HEK293 (cell line): ENCODE data around the gene MSMO1.

ENCODE experiments used
- CTCF ChIA-PET: fragments of 350-600 bp; formaldehyde crosslinking; extraction: SDS; loops from one replicate; lab custom pipeline; 2021; ENCODE audit warnings: antibody characterized with exemption; lab: Yijun Ruan, JAX
- POLR2A ChIA-PET: fragments of 300-600 bp; formaldehyde crosslinking; extraction: SDS; loops from one replicate; lab custom pipeline; 2020; ENCODE audit warnings: antibody characterized with exemption, inconsistent platforms; lab: Yijun Ruan, JAX
- H3K27ac ChIP-seq: fragments of 200-500 bp; sonication (Bioruptor generic); 2 replicates; pipeline ENCODE4 v1.5.1; 2014; ENCODE audit warnings: low read depth, low read length, control low read depth, inconsistent platforms; ENCODE audit errors: extremely low read depth
- H3K36me3 ChIP-seq, 2 experiments: fragments of 200-500 bp in 1 of 2; sonication (Bioruptor generic) in 1 of 2; 1 replicate in 1 of 2; 2 replicates in 1 of 2; pipeline ENCODE4 v1.5.1; 2014 to 2017; ENCODE audit warnings: inconsistent platforms in 2 of 2, low read length in 2 of 2; ENCODE audit not compliant: control insufficient read depth in 2 of 2, insufficient read depth in 1 of 2
- H3K4me1 ChIP-seq: fragments of 200-500 bp; sonication (Bioruptor generic); 2 replicates; pipeline ENCODE4 v1.5.1; 2014; ENCODE audit warnings: mild to moderate bottlenecking, low read length, inconsistent platforms; ENCODE audit not compliant: control insufficient read depth, insufficient read depth
- H3K4me3 ChIP-seq: 2 replicates; pipeline ENCODE4 v1.5.1; 2011; ENCODE audit warnings: low read depth, mild to moderate bottlenecking, control low read depth, low read length, moderate library complexity
- H3K9me3 ChIP-seq: fragments of 200-500 bp; sonication (Bioruptor generic); 2 replicates; pipeline ENCODE4 v1.5.1; 2014; ENCODE audit warnings: low read depth, low read length, inconsistent platforms; ENCODE audit not compliant: control insufficient read depth, insufficient read depth
- KLF1 ChIP-seq: fragments of 450-650 bp; formaldehyde crosslinking; IDR thresholded peaks from 2 replicates; pipeline ENCODE4 v1.5.1; 2016; ENCODE audit warnings: missing biosample characterization, missing genetic modification characterization
- MZF1 ChIP-seq: fragments of 450-650 bp; formaldehyde crosslinking; IDR thresholded peaks from 2 replicates; pipeline ENCODE4 v1.5.1; 2017; ENCODE audit warnings: missing biosample characterization, missing genetic modification characterization, borderline replicate concordance
- OVOL3 ChIP-seq: fragments of 450-650 bp; formaldehyde crosslinking; IDR thresholded peaks from 2 replicates; pipeline ENCODE4 v1.5.1; 2016; ENCODE audit warnings: missing biosample characterization, missing genetic modification characterization
- PBX3 ChIP-seq: sonication (generic); formaldehyde crosslinking; IDR thresholded peaks from 2 replicates; pipeline ENCODE4 v1.8.1; 2022; ENCODE audit warnings: mild to moderate bottlenecking, moderate library complexity, missing genetic modification reagents
- PRDM1 ChIP-seq: fragments of 450-650 bp; formaldehyde crosslinking; IDR thresholded peaks from 2 replicates; pipeline ENCODE4; 2016; ENCODE audit warnings: missing biosample characterization, missing genetic modification characterization
- SP2 ChIP-seq: fragments of 450-650 bp; formaldehyde crosslinking; IDR thresholded peaks from 2 replicates; pipeline ENCODE4 v1.5.1; 2016; ENCODE audit warnings: missing biosample characterization, missing genetic modification characterization
- ZBTB44 ChIP-seq: fragments of 450-650 bp; IDR thresholded peaks from 2 replicates; pipeline ENCODE4 v1.5.1; 2018; ENCODE audit warnings: missing biosample characterization, mild to moderate bottlenecking, missing genetic modification characterization
- ZNF10 ChIP-seq: fragments of 450-650 bp; formaldehyde crosslinking; IDR thresholded peaks from 2 replicates; pipeline ENCODE4 v1.5.1; 2017; ENCODE audit warnings: missing biosample characterization, missing genetic modification characterization
- ZNF114 ChIP-seq: fragments of 450-650 bp; formaldehyde crosslinking; IDR thresholded peaks from 2 replicates; pipeline ENCODE4 v1.5.0; 2017; ENCODE audit warnings: missing biosample characterization, missing genetic modification characterization
- ZNF155 ChIP-seq: fragments of 450-650 bp; formaldehyde crosslinking; IDR thresholded peaks from 2 replicates; pipeline ENCODE4 v1.5.1; 2016; ENCODE audit warnings: missing biosample characterization, missing genetic modification characterization
- ZNF19 ChIP-seq: fragments of 450-650 bp; formaldehyde crosslinking; IDR thresholded peaks from 2 replicates; pipeline ENCODE4; 2016; ENCODE audit warnings: missing biosample characterization, missing genetic modification characterization, low read depth
- ZNF223 ChIP-seq: fragments of 450-650 bp; formaldehyde crosslinking; IDR thresholded peaks from 2 replicates; pipeline ENCODE4 v1.5.1; 2016; ENCODE audit warnings: missing biosample characterization, missing genetic modification characterization
- ZNF248 ChIP-seq: fragments of 450-650 bp; formaldehyde crosslinking; IDR thresholded peaks from 2 replicates; pipeline ENCODE4 v1.5.1; 2017; ENCODE audit warnings: missing biosample characterization, missing genetic modification characterization
- ZNF37A ChIP-seq: fragments of 450-650 bp; IDR thresholded peaks from 2 replicates; pipeline ENCODE4 v1.5.1; 2018; ENCODE audit warnings: missing biosample characterization, missing genetic modification characterization
- ZNF473 ChIP-seq: fragments of 450-650 bp; formaldehyde crosslinking; IDR thresholded peaks from 2 replicates; pipeline ENCODE4 v1.5.1; 2017; ENCODE audit warnings: missing biosample characterization, missing genetic modification characterization
- ZNF48 ChIP-seq: fragments of 450-650 bp; formaldehyde crosslinking; IDR thresholded peaks from 2 replicates; pipeline ENCODE4 v1.5.1; 2016; ENCODE audit warnings: missing biosample characterization, missing genetic modification characterization
- ZNF510 ChIP-seq: fragments of 450-650 bp; formaldehyde crosslinking; IDR thresholded peaks from 2 replicates; pipeline ENCODE4 v1.5.1; 2018; ENCODE audit warnings: mild to moderate bottlenecking, missing genetic modification characterization, missing biosample characterization; ENCODE audit not compliant: insufficient replicate concordance
- ZNF580 ChIP-seq: fragments of 450-650 bp; formaldehyde crosslinking; IDR thresholded peaks from 2 replicates; pipeline ENCODE4 v1.5.1; 2016; ENCODE audit warnings: missing biosample characterization, missing genetic modification characterization
- ZNF639 ChIP-seq: fragments of 450-650 bp; formaldehyde crosslinking; IDR thresholded peaks from 2 replicates; pipeline ENCODE4 v1.5.1; 2016; ENCODE audit warnings: missing biosample characterization, missing genetic modification characterization
- ZNF658 ChIP-seq: fragments of 450-650 bp; formaldehyde crosslinking; IDR thresholded peaks from 2 replicates; pipeline ENCODE4; 2016; ENCODE audit warnings: missing biosample characterization, missing genetic modification characterization
- ZNF701 ChIP-seq: fragments of 450-650 bp; formaldehyde crosslinking; IDR thresholded peaks from 2 replicates; pipeline ENCODE4 v1.5.1; 2016; ENCODE audit warnings: missing biosample characterization, missing genetic modification characterization
- TF ChIP-seq, protein P1 (sequence below): fragments of 450-650 bp; formaldehyde crosslinking; IDR thresholded peaks from 2 replicates; pipeline ENCODE4 v1.5.1; 2016; ENCODE audit warnings: missing biosample characterization, missing genetic modification characterization

MSMO1 gene

DNA sequence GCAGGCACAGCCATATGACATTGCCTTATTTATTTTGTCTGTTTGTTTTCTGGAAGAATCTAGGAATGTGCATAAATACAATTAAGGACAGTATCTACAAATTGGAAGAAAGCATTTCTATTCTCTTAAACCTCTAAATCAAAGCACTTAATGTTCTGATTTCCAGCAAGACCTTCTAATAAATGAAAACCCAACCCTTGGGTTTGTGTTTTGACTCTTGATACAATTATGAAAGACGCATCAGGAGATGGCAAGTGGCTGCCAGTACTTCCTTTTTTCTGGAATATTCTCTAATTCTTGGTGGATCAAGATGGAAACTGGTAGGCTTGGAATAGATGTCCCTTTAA is 50.9 kb downstream of the MSMO1 start:
- Histone ChIP-seq H3K27ac (peak overlapping the region; percentile 86; the same call in 1 of the 2 replicates), H3K36me3 (no peaks in the 10 kb centered on the region), H3K9me3 (no peaks in the 10 kb centered on the region), H3K4me3 (peak overlapping the region; percentile 76), H3K4me1 (peaks cover 20% of the 10 kb centered on the region)
- TF ChIP-seq ZBTB44 (no peak), ZNF248 (tag by site-specific recombination) (no peak), ZNF37A (no peak), KLF1 (tag by site-specific recombination) (no peak), ZNF580 (tag by site-specific recombination) (no peak), ZNF639 (tag by site-specific recombination) (no peak)
- ChIA-PET CTCF (interaction anchor here (0.8 to 1.5 kb wide), 6 partner anchors 11 to 83 kb away, joined by 3 to 4 read pairs (median 3); partner anchors contain the start of gene MSMO1), POLR2A (interaction anchor here (0.5 to 1.6 kb wide), 8 partner anchors 13 to 83 kb away, joined by 3 to 9 read pairs (median 3); partner anchors contain the start of gene MSMO1)

DNA sequence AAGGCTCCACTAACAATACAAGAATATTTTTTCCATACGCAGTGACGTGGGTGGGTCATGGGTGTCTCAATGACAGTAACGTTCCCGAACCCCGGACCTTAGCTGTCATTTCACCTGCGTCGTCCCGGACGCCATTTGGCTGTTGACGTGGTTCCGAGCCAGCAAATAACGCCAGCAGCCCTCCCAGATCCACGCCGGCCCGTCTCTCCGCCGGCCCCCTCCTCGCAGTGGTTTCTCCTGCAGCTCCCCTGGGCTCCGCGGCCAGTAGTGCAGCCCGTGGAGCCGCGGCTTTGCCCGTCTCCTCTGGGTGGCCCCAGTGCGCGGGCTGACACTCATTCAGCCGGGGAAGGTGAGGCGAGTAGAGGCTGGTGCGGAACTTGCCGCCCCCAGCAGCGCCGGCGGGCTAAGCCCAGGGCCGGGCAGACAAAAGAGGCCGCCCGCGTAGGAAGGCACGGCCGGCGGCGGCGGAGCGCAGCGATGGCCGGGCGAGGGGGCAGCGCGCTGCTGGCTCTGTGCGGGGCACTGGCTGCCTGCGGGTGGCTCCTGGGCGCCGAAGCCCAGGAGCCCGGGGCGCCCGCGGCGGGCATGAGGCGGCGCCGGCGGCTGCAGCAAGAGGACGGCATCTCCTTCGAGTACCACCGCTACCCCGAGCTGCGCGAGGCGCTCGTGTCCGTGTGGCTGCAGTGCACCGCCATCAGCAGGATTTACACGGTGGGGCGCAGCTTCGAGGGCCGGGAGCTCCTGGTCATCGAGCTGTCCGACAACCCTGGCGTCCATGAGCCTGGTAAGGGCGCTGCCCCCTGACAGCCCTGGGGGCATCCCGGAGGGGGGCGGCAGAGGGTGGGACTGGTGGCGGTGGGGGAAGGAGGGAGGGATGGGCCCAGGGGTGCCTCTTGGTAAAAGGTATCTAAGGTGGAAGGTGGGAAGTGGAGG is 51.5 kb downstream of the MSMO1 start, which contains the start of gene CPE:
TSS of gene CPE (plus strand) at position 264 of the 933 bp plus-strand sequence. CDS start at position 478, 214 bp downstream.
- peak within 1 kb of the TSS; percentile 76 for H3K4me3 ChIP-seq
- H3K9me3 ChIP-seq, result no peaks in the 10 kb centered on the region
- H3K4me1 ChIP-seq, result peaks cover 21% of the 10 kb centered on the region
- H3K27ac ChIP-seq, result peak within 1 kb of the TSS; percentile 86
- CTCF ChIA-PET, result interaction anchor here (0.6 to 1.5 kb wide), 7 partner anchors 11 to 381 kb away, joined by 3 to 4 read pairs (median 3); partner anchors contain the start of gene MSMO1
- no peaks in the 10 kb centered on the region for H3K36me3 ChIP-seq
- POLR2A ChIA-PET, result interaction anchor here (0.5 to 1.6 kb wide), 9 partner anchors 14 to 157 kb away, joined by 3 to 9 read pairs (median 3); partner anchors contain the start of gene MSMO1
- no peak for TF ChIP-seq ZNF639 (tag by site-specific recombination)
- TF ChIP-seq MZF1, result no peak
- no peak for TF ChIP-seq ZNF19 (tag by site-specific recombination)
- no peak for TF ChIP-seq ZNF580 (tag by site-specific recombination)
- TF ChIP-seq ZNF155 (tag by site-specific recombination), result no peak
- TF ChIP-seq ZNF48 (tag by site-specific recombination), result no peak
- TF ChIP-seq, protein P1, sequence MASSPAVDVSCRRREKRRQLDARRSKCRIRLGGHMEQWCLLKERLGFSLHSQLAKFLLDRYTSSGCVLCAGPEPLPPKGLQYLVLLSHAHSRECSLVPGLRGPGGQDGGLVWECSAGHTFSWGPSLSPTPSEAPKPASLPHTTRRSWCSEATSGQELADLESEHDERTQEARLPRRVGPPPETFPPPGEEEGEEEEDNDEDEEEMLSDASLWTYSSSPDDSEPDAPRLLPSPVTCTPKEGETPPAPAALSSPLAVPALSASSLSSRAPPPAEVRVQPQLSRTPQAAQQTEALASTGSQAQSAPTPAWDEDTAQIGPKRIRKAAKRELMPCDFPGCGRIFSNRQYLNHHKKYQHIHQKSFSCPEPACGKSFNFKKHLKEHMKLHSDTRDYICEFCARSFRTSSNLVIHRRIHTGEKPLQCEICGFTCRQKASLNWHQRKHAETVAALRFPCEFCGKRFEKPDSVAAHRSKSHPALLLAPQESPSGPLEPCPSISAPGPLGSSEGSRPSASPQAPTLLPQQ (tag by site-specific recombination), result 0 out of 2 replicates have a peak, but pooled peaks have one; percentile 32
- TF ChIP-seq ZNF223 (tag by site-specific recombination), result no peak
- no peak for TF ChIP-seq ZNF473 (tag by site-specific recombination)
- no peak for TF ChIP-seq ZNF114 (tag by site-specific recombination)
- TF ChIP-seq OVOL3 (tag by site-specific recombination), result no peak
- no peak for TF ChIP-seq ZNF510
- TF ChIP-seq PRDM1 (tag by site-specific recombination), result no peak
- TF ChIP-seq ZNF658 (tag by site-specific recombination), result no peak
- no peak for TF ChIP-seq ZNF10
- TF ChIP-seq PBX3 (CRISPR knock-in tag), result 0 out of 2 replicates have a peak, but pooled peaks have one; percentile 25
- TF ChIP-seq SP2 (tag by site-specific recombination), result peak; percentile 31; the same call in 1 of the 2 replicates
- no peak for TF ChIP-seq ZNF701
